HG02588 (cell line): ENCODE results near the gene CACNG3.
"Not testable (repeated sequence)": the region's sequence is repeated elsewhere in the genome, so short reads cannot be mapped to it uniquely, and the experiment has no call there.

Experiments used
- ATAC-seq: cut with Tn5 transposase; IDR thresholded peaks from one replicate; pipeline ENCODE4 v1.9.1; 2021; ENCODE audit warnings: mild to moderate bottlenecking, moderate library complexity; ENCODE audit not compliant: unreplicated experiment

CACNG3 gene

GRCh38 chr16:24255456-24256371 is at the start of gene CACNG3:
Gene CACNG3, plus strand, starts transcription at chr16:24256335. Its CDS starts 420 bp downstream, at chr16:24256755.
- ATAC-seq, result no peak

GRCh38 chr16:24206926-24207325 is 49.2 kb upstream of the CACNG3 start:
- no peak for ATAC-seq

- ATAC-seq, result no peak
Measured at GRCh38 chr16:24208710-24209109, 47.4 kb upstream of the CACNG3 start.

DNA sequence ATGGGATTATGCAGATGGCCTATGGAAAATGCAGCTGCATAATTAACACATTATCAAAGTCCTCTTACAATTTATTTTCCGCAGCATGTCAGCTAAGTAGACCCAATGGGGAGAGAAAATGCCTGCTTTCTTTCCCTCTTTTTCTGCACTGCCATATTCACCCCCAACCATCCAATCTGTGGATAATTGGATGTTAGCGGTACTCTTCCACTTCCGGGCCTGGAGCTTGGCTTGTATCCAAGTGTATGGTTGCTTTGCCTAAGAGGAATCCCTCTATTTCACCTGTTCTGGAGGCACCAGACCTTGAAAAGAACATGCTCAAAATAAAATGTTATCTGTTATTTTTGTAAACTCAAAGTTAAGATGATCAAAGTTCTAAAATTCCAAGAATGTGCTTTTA is 41.1 kb upstream of the CACNG3 start:
- ATAC-seq, result no peak

DNA sequence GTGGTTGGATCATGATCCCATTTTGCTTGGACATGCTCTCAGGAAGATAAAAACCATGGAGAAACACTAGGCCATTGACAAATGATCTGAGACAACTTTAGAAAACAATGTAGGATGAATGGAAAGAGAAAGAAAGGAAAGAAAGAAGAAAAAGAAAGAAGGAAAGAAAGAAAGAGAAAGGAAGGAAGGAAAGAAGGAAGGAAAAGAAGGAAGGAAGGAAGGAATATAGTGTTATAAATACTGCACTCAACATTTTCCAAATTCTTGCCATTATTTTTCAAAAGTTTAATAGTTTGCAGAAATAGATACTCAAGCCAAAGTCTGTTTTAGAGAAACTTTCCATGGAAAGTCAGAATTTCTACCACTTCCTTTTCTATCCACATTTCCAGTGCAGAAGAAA is 39.2 kb upstream of the CACNG3 start:
- no peak for ATAC-seq

DNA sequence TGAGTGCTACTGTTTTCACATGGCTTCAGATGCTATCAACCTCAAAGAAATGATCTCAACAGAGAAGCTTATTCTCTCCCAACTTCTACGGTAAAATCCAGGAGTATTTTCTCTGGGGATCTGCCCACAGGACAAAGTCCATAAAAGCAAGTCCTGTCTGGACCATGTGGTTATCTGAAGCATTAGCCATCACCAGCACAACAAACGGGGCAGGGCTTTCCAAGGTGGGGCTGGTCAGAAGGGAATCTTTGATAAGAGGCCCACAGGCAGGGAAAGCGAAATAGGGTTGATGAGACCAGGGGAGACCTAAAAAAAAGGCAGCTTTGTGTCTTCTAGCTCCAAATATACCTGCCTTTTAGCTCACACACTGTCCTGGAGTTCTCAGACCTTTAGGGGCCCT is 38.7 kb upstream of the CACNG3 start:
- ATAC-seq, result no peak

DNA sequence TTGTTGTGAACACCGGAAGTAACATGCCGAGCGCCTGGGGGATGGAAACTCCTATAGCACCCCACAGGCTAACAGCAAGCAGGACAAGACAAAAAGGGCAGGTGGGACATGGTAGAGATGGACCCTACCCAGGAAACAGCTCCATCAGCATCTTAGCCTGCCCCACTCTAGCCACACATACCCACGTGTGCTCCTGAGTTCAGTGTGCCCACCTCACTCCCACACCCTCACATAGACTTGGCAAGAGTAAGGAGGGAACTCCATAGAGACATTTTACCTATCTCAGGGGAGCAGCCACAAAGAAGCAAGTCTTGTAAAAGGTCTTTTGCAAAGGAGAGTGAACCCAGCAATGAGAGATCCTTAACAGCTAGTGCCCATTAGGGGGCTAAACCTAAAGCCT is 37.8 kb upstream of the CACNG3 start:
- no peak for ATAC-seq

DNA sequence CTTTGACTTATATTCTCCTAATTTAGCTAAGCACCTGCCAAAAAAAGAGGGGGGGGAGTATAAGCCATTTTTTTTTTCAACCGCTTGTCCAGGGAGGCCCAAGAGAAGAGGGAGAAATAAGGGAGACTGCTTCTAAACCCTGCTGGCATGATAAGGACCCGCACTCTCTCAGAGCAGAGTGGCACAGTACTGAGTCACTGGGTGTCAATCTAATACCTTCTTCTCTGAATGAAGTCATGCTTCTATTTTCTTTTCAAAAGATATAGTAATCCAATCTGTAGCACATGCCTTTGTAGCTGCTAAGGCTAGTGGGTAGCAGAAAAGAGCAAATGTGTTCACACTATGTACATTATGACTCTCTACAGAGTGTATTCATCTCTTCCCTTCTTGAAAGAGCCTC is 34.9 kb upstream of the CACNG3 start:
- no peak for ATAC-seq

DNA sequence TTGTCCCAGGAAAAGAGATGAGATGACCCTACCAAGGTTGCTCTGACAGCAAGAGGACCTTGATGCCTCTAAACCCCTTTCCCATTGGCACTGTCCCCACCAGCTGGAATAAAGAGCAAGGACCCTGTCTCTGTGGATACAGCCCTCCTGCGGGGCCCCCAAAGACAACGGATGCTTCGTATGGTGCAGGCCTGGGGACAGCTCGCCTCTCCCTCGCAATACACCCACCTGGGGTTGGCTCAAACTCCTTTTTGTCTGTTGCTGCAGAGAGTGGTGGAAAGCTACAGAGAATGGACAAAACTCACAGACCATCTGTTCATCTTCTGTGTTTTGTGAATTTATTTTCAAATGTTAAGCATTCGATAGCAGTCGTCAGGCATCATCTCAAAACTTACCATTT is 27.6 kb upstream of the CACNG3 start:
- no peak for ATAC-seq

GRCh38 chr16:24232936-24233335 is 23.2 kb upstream of the CACNG3 start:
- no peak for ATAC-seq

DNA sequence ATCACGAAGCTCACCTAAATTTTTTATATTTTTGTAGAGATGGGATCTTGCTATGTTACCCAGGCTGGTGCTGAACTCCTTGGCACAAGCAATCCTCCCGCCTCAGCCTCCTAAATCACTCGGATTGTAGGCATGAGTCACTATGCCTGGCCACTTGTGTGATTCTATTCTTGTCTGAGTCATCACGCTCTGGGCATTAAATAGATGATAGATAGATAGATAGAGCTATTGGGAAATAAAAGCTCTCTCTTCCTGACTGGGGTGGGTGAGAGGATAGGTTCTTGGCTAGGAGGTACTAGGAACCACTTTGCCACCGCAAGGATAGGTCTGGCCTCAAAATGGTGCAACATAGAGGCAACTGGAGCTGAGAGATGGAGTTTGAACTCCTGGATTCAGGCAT is 21.4 kb upstream of the CACNG3 start:
- ATAC-seq, result no peak

- no peak for ATAC-seq
Measured at GRCh38 chr16:24235806-24236205, 20.3 kb upstream of the CACNG3 start.

- not testable (repeated sequence) for ATAC-seq
Measured at GRCh38 chr16:24238846-24239245, 17.3 kb upstream of the CACNG3 start.

GRCh38 chr16:24246911-24247607 is 9.1 kb upstream of the CACNG3 start:
- no peak for ATAC-seq

- ATAC-seq, result peak; percentile 62
Measured at GRCh38 chr16:24253192-24253591, 2.9 kb upstream of the CACNG3 start.

- ATAC-seq, result no peak
Measured at GRCh38 chr16:24257958-24258357, 1.8 kb downstream of the CACNG3 start.

DNA sequence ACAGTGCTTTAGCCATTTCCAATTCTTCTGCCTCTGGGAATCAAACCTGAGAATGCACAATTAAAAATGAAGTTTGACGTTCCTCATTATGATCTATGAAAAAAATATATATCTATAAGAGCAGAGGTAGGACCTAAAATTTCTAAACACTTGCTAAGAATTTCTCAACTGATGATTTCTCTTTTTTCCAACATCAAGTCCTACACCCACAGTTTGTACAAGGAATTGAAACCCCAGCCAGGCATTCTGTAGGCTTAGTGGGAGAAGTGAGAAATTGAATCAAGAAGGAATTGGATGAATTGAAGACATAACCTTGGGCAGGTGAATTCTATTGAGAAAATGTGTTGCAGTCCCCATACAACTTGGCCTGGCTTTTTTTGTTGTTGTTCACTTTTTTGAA is 2.7 kb downstream of the CACNG3 start:
- ATAC-seq, result no peak

DNA sequence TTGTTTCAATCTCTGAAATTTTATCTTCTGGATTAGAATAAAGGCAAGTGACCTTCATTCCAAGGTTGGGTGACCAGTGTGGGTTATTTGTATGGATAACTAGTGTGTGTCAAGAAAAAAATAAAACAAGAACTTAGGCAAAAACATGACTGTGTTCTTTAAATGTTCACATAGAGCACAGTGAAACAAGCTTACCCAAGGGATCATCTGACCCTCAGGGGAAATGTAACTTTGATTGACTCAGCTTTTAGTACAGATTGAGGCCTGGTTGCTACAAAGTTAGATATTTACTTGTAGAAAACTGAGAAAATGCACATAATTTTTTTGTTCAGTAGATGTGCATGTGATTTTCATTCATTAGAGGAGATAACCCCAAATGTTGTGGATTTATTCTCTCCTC is 6.7 kb downstream of the CACNG3 start:
- no peak for ATAC-seq

DNA sequence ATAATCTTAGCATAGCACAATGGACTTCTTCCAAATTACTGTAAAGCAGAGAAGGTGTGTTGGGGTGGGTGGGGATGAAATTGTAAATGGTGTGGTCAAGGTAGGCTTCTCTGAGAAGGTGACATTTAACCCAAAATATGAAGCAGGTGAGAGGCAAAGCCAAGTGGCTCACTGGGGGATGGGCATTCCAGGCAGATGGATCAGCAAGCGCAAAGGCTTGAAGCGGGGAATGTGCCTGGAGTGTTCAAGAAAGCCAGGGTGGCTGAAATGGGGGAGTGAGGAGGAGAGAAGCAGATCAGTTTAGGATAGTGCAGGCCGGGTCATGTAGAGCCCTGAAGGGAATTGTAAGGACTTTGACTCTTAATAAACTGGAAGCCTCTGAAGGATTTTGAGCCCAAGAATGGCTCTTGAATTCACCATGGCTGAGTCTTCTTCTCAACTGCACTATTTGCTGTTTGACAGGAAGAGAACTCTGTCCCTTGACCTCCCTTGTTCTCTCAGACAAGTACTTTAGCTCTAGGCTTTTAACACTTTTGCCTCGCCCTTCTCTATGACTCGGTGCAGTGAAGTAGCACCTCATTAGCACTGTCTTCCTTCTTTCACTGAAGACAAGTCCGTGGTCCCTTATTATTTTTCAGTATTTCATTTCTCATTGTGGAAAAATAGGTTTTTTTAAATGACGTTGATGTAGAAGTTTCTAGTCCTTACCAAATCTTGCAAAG is 14.7 kb downstream of the CACNG3 start:
- ATAC-seq, result no peak

DNA sequence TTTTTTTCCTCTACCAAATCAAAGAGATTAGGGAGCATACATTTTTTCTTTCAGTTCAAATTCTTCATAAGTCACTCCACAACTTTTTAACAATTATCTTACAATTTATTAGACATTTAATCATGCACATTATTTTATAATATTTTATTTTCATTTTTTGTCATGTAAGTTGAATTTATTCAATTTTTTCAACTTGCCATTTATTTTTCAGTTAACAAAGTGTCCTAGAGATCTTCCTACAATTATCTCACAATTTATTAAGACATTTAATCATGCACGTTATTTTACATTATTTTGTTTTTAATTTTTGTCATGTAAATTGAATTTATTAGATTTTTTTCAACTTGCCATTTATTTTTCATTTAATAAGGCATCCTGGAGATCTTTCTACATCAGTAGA is 16.2 kb downstream of the CACNG3 start:
- no peak for ATAC-seq

- no peak for ATAC-seq
Measured at GRCh38 chr16:24273508-24274182, 17.5 kb downstream of the CACNG3 start.
